Stimulated activated CD4-positive, alpha-beta T cell treated with anti-CD3 and anti-CD28 coated beads, TNF-alpha, amount 100 ng/mL, for 4 hours (primary cell): ENCODE data around the gene PCDHB16.

Experiments used
- DNase-seq, 3 experiments: peaks; one replicate each; pipeline ENCODE4 v3.0.0-alpha.2; 2020; ENCODE audit warnings: low read depth in 3 of 3

The PCDHB16 gene

GRCh38 chr5:141234109-141234667, 52.0 kb downstream of the PCDHB16 start:
- no peak for DNase-seq
